ENCODE results near the gene ZNF516. TPM values are rescaled to one million over a fixed set of nuclear protein-coding genes. Genes with fewer than 3 reads are reported as not detected.

Gene ZNF516
- total and polyA plus RNA-seq, 10 of the 15 experiments (the other 5 are each of a cell fraction or from before 2014, with no cell fraction given) = 2.0 to 32.0 (median 8.3) TPM

DNA sequence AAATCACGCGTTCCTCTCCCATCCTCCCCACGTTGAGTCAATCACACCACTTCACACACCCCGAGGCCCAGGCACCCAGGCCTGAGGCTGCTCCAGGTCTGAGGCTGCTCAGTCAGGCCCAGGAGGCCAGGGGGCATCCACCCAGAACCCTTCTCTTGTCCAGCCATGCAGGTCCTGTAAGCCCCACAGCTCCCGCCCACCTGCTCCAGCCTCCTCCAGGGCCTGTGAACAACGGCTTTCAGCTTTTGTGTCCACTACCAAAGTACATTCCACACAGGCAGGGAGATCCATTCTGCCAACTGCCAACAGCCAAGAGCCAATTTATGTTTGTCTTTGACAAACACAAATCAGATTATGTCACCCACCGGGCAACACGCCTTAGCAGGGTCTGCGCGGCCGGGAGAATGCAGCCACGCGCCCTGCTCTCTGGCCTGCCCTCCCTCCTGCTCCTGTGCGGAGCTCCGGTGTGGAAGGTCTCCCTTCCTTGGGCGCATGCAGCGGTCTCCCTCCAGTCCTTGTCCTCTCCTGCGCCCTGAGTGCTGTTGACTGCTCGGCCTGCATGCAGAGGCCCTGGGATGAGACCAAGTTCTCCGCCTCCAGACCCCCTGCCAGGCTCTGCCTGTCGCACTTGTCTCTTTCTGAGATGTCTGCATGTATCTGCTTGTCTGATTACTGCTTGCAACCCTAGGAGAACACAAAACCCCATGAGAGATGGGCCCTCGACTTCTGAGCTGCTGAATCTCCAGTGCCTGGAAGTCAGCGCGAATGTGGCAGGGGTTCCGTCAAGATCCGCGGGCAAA is 146.6 kb downstream of the ZNF516 start:
- no peaks in the 10 kb centered on the region for H3K27me3 ChIP-seq (replicated peaks in 1 of 2; ENCODE audit: control insufficient read depth in 2 of 2, insufficient read depth in 2 of 2, low read length in 1 of 2)
- DNase-seq (ENCODE audit: low read depth, low spot score) (no peak), FAIRE-seq (no peak), ATAC-seq (no peak)
- no peaks in the 10 kb centered on the region for H3K79me2 ChIP-seq (ENCODE audit: control insufficient read depth, insufficient read depth, low read length)
- BruUV-seq (replicated peaks) = no TSS peak
- ChIA-PET POLR2A (no interaction called here), SMC1A (ENCODE audit: uncharacterized antibody, unreplicated experiment) (no interaction called here), RAD21 (ENCODE audit: unreplicated experiment) (no interaction called here), CTCF (interaction anchor here (0.7 to 1.2 kb wide), 3 partner anchors 59 to 180 kb away, joined by 3 to 4 read pairs (median 3); no protein-coding TSS in a partner anchor)
- in situ Hi-C loops (cut with MboI) (no loop called here), intact Hi-C loops (cut with micrococcal nuclease; ENCODE audit: unreplicated experiment) (loop anchor here (1.0 to 10.0 kb wide), 3 partner anchors 179 to 1694 kb away; no protein-coding TSS in a partner anchor)
- no peak overlapping the region; the same call in 1 of the 2 replicates for H3K4me3 ChIP-seq
- no peaks in the 10 kb centered on the region for H4K20me1 ChIP-seq (ENCODE audit: control insufficient read depth, insufficient read depth)
- no peaks in the 10 kb centered on the region; the same call in 2 of the 3 replicates for H3K9me3 ChIP-seq (replicated peaks; ENCODE audit: control insufficient read depth, insufficient read depth, low read length)
- no peaks in the 10 kb centered on the region for H3K4me1 ChIP-seq (ENCODE audit: control insufficient read depth, insufficient read depth, low read length)
- H3K36me3 ChIP-seq (ENCODE audit: control insufficient read depth in 2 of 2, insufficient read depth in 2 of 2, low read length in 1 of 2) = no peaks in the 10 kb centered on the region
- WGBS (ENCODE audit: insufficient coverage, insufficient replicate concordance, low lambda C conversion rate, missing lambda C conversion rate) = 65% methylated on average over 27 of the region's 27 CpGs
- H3K27ac ChIP-seq (ENCODE audit: control insufficient read depth, insufficient read depth) = no peak overlapping the region
- no peak overlapping the region for H3K9ac ChIP-seq (ENCODE audit: control insufficient read depth, insufficient read depth, low read length)
- H2AFZ ChIP-seq (ENCODE audit: control insufficient read depth, low read depth, low read length) = 0 out of 2 replicates have a peak overlapping the region, but pooled peaks have one; percentile 4
- H3K4me2 ChIP-seq (ENCODE audit: control insufficient read depth, insufficient read depth) = 0 out of 2 replicates have a peak overlapping the region, but pooled peaks have one; percentile 14
- no peak for TF ChIP-seq FOXK2 (IDR thresholded peaks at IDR 0.05)
- no peak for TF ChIP-seq EP300 (IDR thresholded peaks at IDR 0.05; ENCODE audit: borderline replicate concordance in 1 of 2, control insufficient read depth in 1 of 2, low read depth in 2 of 2, low read length in 2 of 2)
- TF ChIP-seq CHD2 (IDR thresholded peaks at IDR 0.05; ENCODE audit: borderline replicate concordance, low read depth, low read length) = no peak
- TF ChIP-seq, protein P1, sequence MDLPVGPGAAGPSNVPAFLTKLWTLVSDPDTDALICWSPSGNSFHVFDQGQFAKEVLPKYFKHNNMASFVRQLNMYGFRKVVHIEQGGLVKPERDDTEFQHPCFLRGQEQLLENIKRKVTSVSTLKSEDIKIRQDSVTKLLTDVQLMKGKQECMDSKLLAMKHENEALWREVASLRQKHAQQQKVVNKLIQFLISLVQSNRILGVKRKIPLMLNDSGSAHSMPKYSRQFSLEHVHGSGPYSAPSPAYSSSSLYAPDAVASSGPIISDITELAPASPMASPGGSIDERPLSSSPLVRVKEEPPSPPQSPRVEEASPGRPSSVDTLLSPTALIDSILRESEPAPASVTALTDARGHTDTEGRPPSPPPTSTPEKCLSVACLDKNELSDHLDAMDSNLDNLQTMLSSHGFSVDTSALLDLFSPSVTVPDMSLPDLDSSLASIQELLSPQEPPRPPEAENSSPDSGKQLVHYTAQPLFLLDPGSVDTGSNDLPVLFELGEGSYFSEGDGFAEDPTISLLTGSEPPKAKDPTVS (IDR thresholded peaks at IDR 0.05; ENCODE audit: low read depth, low read length) = no peak
- TF ChIP-seq, protein P2, sequence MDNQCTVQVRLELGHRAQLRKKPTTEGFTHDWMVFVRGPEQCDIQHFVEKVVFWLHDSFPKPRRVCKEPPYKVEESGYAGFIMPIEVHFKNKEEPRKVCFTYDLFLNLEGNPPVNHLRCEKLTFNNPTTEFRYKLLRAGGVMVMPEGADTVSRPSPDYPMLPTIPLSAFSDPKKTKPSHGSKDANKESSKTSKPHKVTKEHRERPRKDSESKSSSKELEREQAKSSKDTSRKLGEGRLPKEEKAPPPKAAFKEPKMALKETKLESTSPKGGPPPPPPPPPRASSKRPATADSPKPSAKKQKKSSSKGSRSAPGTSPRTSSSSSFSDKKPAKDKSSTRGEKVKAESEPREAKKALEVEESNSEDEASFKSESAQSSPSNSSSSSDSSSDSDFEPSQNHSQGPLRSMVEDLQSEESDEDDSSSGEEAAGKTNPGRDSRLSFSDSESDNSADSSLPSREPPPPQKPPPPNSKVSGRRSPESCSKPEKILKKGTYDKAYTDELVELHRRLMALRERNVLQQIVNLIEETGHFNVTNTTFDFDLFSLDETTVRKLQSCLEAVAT (IDR thresholded peaks at IDR 0.05) = no peak
- TF ChIP-seq TCF3 (IDR thresholded peaks at IDR 0.05; ENCODE audit: borderline replicate concordance, insufficient read depth, low read depth, low read length) = no peak
- TF ChIP-seq JUND (IDR thresholded peaks at IDR 0.05; ENCODE audit: low read depth, low read length) = no peak
- no peak for TF ChIP-seq NBN (IDR thresholded peaks at IDR 0.05)
- no peak for TF ChIP-seq WRNIP1 (IDR thresholded peaks at IDR 0.05; ENCODE audit: borderline replicate concordance, low read depth, low read length)
- TF ChIP-seq ATF7 (IDR thresholded peaks at IDR 0.05; ENCODE audit: low read depth) = no peak
- no peak for TF ChIP-seq RBBP5 (conservative IDR thresholded peaks at IDR 0.05)
- TF ChIP-seq, protein P3, sequence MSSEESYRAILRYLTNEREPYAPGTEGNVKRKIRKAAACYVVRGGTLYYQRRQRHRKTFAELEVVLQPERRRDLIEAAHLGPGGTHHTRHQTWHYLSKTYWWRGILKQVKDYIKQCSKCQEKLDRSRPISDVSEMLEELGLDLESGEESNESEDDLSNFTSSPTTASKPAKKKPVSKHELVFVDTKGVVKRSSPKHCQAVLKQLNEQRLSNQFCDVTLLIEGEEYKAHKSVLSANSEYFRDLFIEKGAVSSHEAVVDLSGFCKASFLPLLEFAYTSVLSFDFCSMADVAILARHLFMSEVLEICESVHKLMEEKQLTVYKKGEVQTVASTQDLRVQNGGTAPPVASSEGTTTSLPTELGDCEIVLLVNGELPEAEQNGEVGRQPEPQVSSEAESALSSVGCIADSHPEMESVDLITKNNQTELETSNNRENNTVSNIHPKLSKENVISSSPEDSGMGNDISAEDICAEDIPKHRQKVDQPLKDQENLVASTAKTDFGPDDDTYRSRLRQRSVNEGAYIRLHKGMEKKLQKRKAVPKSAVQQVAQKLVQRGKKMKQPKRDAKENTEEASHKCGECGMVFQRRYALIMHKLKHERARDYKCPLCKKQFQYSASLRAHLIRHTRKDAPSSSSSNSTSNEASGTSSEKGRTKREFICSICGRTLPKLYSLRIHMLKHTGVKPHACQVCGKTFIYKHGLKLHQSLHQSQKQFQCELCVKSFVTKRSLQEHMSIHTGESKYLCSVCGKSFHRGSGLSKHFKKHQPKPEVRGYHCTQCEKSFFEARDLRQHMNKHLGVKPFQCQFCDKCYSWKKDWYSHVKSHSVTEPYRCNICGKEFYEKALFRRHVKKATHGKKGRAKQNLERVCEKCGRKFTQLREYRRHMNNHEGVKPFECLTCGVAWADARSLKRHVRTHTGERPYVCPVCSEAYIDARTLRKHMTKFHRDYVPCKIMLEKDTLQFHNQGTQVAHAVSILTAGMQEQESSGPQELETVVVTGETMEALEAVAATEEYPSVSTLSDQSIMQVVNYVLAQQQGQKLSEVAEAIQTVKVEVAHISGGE (CRISPR knock-in tag; IDR thresholded peaks at IDR 0.05) = no peak
- TF ChIP-seq CREM (IDR thresholded peaks at IDR 0.05; ENCODE audit: low read depth) = no peak
- TF ChIP-seq CBX5 (IDR thresholded peaks at IDR 0.05; ENCODE audit: low read depth) = no peak
- TF ChIP-seq, protein P4, sequence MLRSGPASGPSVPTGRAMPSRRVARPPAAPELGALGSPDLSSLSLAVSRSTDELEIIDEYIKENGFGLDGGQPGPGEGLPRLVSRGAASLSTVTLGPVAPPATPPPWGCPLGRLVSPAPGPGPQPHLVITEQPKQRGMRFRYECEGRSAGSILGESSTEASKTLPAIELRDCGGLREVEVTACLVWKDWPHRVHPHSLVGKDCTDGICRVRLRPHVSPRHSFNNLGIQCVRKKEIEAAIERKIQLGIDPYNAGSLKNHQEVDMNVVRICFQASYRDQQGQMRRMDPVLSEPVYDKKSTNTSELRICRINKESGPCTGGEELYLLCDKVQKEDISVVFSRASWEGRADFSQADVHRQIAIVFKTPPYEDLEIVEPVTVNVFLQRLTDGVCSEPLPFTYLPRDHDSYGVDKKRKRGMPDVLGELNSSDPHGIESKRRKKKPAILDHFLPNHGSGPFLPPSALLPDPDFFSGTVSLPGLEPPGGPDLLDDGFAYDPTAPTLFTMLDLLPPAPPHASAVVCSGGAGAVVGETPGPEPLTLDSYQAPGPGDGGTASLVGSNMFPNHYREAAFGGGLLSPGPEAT (IDR thresholded peaks at IDR 0.05; ENCODE audit: low read depth) = no peak

Data from GM12878 (cell line).